PC-9 (cell line): ENCODE measurements around the gene ZNRF1. TPM values are rescaled to one million over a fixed set of nuclear protein-coding genes. Genes with fewer than 3 reads are reported as not detected.

Experiments used
- BruUV-seq: library from RNA; stranded (reverse); fragments of 400-500 nt; replicated peaks from 2 replicates; lab custom pipeline; 2021; lab: Mats Ljungman, UMichigan
- CTCF ChIA-PET: fragments of 300-600 bp; sonication (Branson Sonifier 250); formaldehyde crosslinking; loops from one replicate; lab custom pipeline; 2022; ENCODE audit warnings: antibody characterized with exemption; lab: Charles Lee
- POLR2A ChIA-PET: fragments of 300-600 bp; sonication (Branson Sonifier 250); formaldehyde crosslinking; loops from one replicate; lab custom pipeline; 2022; ENCODE audit warnings: antibody characterized with exemption; ENCODE audit not compliant: unreplicated experiment; lab: Charles Lee
- DNase-seq, 2 experiments: peaks; one replicate each; pipeline versions ENCODE4 v3.0.0 to v3.0.0-alpha.2; 2015 to 2022; ENCODE audit warnings: mixed read lengths in 1 of 2
- H2AFZ ChIP-seq: fragments of 200-600 bp; sonication (generic); 2 replicates; pipeline ENCODE4 v1.8.1; 2017; ENCODE audit warnings: antibody characterized with exemption
- H3F3A ChIP-seq: fragments of 200-600 bp; sonication (generic); 2 replicates; pipeline ENCODE4 v1.8.1; 2017; ENCODE audit warnings: antibody characterized with exemption, mild to moderate bottlenecking, low read depth; ENCODE audit not compliant: insufficient read depth
- H3K27ac ChIP-seq: fragments of 200-600 bp; sonication (generic); 2 replicates; pipeline ENCODE4 v1.6.1; 2016; ENCODE audit warnings: mixed run types
- H3K27me3 ChIP-seq: fragments of 200-600 bp; sonication (generic); 2 replicates; pipeline ENCODE4 v1.6.1; 2016; ENCODE audit warnings: low read depth, mixed run types; ENCODE audit not compliant: insufficient read depth
- H3K36me3 ChIP-seq: fragments of 200-600 bp; sonication (generic); 2 replicates; pipeline ENCODE4 v1.6.1; 2016; ENCODE audit warnings: low read depth, mixed run types
- H3K4me1 ChIP-seq: fragments of 200-600 bp; sonication (generic); replicated peaks from 2 replicates; pipeline ENCODE4 v1.6.1; 2016; ENCODE audit warnings: mixed run types; ENCODE audit not compliant: insufficient read depth
- H3K4me2 ChIP-seq: fragments of 200-600 bp; sonication (generic); 2 replicates; pipeline ENCODE4 v1.6.1; 2017; ENCODE audit warnings: mixed run types
- H3K4me3 ChIP-seq: fragments of 200-600 bp; sonication (generic); 2 replicates; pipeline ENCODE4 v1.6.1; 2016; ENCODE audit warnings: mixed run types
- H3K79me2 ChIP-seq: fragments of 200-600 bp; sonication (generic); 2 replicates; pipeline ENCODE4 v1.6.1; 2017; ENCODE audit warnings: low read depth, mixed run types
- H3K9me2 ChIP-seq: fragments of 200-600 bp; sonication (generic); 2 replicates; pipeline ENCODE4 v1.8.1; 2017; ENCODE audit warnings: mild to moderate bottlenecking; ENCODE audit not compliant: insufficient read depth
- H3K9me3 ChIP-seq: fragments of 200-600 bp; sonication (generic); 2 replicates; pipeline ENCODE4 v1.8.1; 2016; ENCODE audit warnings: low read depth; ENCODE audit not compliant: insufficient read depth
- H4K20me1 ChIP-seq: fragments of 200-600 bp; sonication (generic); 2 replicates; pipeline ENCODE4 v1.8.1; 2017; ENCODE audit not compliant: insufficient read depth
- EZH2 ChIP-seq: fragments of 200-600 bp; sonication (generic); IDR thresholded peaks from 2 replicates; pipeline ENCODE4 v1.8.0; 2017; ENCODE audit warnings: antibody characterized with exemption, low read depth
- intact Hi-C: fragments of 100-400 bp; cut with micrococcal nuclease; formaldehyde crosslinking; loops from one replicate; pipeline ENCODE4 v1.10.0; 2022; ENCODE audit not compliant: unreplicated experiment
- total RNA-seq: library from RNA; stranded (reverse); gene quantifications from 2 replicates; pipeline ENCODE4 v1.2.3, GENCODE V29; 2021
- TF ChIP-seq, protein P1 (sequence below): fragments of 200-600 bp; sonication (generic); conservative IDR thresholded peaks from 2 replicates; pipeline ENCODE4 v1.6.1; 2017; ENCODE audit warnings: mixed run types, antibody characterized with exemption, mild to moderate bottlenecking, moderate library complexity

Gene ZNRF1
- total RNA-seq, 1 experiment from 2014 or later = 64.4 TPM

DNA sequence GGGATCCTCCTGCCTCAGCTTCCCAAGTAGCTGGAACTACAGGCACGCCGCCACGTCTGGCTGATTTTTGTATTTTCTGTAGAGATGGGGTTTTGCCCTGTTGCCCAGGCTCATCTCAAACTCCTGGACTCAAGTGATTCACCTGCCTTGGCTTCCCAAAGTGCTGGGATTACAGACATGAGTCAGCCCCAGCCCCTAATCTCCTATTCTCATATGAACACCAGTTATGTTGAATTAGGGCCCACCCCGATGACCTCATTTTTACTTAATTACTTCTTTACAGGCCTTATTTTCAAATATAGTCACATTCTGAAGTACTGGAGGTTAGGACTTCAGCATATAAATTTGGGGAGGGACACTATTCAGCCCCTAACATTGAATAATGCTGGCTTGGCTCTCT lies 49.2 kb downstream of the ZNRF1 start:
- no TSS peak for BruUV-seq

DNA sequence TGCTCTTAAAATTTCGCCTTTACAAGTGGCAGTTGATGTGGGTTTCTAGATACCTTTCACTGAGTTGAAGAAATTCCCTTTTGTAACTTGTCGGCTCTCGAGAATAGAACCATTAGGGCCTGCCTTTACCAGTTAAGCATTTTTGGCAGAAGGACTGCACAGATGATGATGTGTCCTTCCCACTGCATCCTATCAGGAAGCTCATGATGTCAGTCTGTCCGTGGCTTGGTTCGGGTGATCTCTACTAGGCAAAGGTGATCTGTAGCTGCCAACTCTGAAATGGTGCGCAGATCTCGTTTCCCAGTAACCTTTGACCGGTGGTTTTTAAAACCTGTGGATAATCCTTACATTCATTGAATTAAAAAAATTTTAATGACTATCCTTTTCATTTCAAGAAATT lies 49.7 kb downstream of the ZNRF1 start:
- peaks cover 99% of the 10 kb centered on the region for H3K79me2 ChIP-seq
- POLR2A ChIA-PET = no interaction called here
- no peak for DNase-seq

More for the DNA sequence above, 49.2 kb downstream of the ZNRF1 start:
- Histone ChIP-seq H2AFZ (no peak overlapping the region), H3K79me2 (peaks cover 99% of the 10 kb centered on the region), H3K4me1 (peaks cover 66% of the 10 kb centered on the region), H3K27me3 (no peaks in the 10 kb centered on the region), H3K9me3 (no peaks in the 10 kb centered on the region; the same call in 1 of the 2 replicates), H3K36me3 (no peaks in the 10 kb centered on the region), H3F3A (peaks cover 33% of the 10 kb centered on the region), H4K20me1 (no peaks in the 10 kb centered on the region), H3K9me2 (no peaks in the 10 kb centered on the region), H3K4me2 (peak overlapping the region; percentile 17; the same call in 1 of the 2 replicates), H3K27ac (peak overlapping the region; percentile 45; the same call in 1 of the 2 replicates), H3K4me3 (no peak overlapping the region)
- TF ChIP-seq EZH2 = no peak
- TF ChIP-seq, protein P1, sequence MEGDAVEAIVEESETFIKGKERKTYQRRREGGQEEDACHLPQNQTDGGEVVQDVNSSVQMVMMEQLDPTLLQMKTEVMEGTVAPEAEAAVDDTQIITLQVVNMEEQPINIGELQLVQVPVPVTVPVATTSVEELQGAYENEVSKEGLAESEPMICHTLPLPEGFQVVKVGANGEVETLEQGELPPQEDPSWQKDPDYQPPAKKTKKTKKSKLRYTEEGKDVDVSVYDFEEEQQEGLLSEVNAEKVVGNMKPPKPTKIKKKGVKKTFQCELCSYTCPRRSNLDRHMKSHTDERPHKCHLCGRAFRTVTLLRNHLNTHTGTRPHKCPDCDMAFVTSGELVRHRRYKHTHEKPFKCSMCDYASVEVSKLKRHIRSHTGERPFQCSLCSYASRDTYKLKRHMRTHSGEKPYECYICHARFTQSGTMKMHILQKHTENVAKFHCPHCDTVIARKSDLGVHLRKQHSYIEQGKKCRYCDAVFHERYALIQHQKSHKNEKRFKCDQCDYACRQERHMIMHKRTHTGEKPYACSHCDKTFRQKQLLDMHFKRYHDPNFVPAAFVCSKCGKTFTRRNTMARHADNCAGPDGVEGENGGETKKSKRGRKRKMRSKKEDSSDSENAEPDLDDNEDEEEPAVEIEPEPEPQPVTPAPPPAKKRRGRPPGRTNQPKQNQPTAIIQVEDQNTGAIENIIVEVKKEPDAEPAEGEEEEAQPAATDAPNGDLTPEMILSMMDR = no peak
- POLR2A ChIA-PET = no interaction called here
- no peak for DNase-seq
- CTCF ChIA-PET = no interaction called here
- intact Hi-C loops = loop anchor here (5.0 kb wide), 1 partner anchor 51 kb away; the partner anchor contains the start of gene ZNRF1

DNA sequence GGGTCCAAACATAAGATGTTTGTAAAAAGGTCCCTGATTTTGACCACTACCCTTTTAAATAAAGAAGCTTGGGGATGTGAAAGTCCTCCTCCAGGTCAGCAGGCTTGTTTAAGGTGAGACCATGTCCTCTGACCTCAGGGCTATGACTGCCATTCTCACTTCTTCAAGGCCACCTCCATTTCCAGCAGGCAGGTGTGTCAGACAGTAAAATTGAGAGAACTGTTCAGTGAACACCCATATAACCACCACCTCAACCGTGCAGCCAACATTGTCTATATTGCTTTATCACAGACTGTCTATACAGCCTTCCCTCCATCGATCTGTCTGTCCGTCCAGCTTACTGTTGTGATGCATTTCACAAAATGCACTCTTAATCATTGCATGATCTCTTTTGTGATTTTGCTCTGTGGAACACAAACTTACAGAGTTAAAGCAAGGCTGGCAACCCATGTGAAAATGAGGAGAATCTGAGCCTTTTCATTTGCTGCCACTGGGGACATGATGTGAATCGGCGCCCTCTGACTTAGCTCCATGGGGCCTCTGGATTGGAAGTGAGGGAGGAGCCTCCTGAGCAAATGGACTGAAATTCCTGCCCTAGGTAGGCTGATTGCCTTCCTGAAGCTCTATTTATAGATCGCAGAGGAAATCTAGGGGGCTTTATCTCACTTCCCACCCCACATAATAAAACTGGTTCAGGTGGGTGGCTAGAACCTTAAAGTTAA lies 53.8 kb downstream of the ZNRF1 start:
- Histone ChIP-seq H3K79me2 (peaks cover 100% of the 10 kb centered on the region), H3K27ac (no peak overlapping the region), H3K4me2 (no peak overlapping the region), H3K4me3 (no peak overlapping the region), H3K4me1 (peaks cover 54% of the 10 kb centered on the region), H2AFZ (no peak overlapping the region), H3K27me3 (no peaks in the 10 kb centered on the region), H3K9me2 (no peaks in the 10 kb centered on the region), H3F3A (peaks cover 24% of the 10 kb centered on the region; the same call in 1 of the 2 replicates), H3K36me3 (peaks cover 9% of the 10 kb centered on the region; the same call in 1 of the 2 replicates), H4K20me1 (peaks cover 3% of the 10 kb centered on the region; the same call in 1 of the 2 replicates), H3K9me3 (no peaks in the 10 kb centered on the region; the same call in 1 of the 2 replicates)
- BruUV-seq = no TSS peak
- TF ChIP-seq, protein P1 = no peak
- TF ChIP-seq EZH2 = no peak
- intact Hi-C loops = no loop called here
- CTCF ChIA-PET = no interaction called here
- POLR2A ChIA-PET = no interaction called here
- no peak for DNase-seq

More for the DNA sequence above, 49.7 kb downstream of the ZNRF1 start:
- CTCF ChIA-PET = no interaction called here
- Histone ChIP-seq H2AFZ (no peak overlapping the region), H3K4me2 (no peak overlapping the region), H3K9me3 (no peaks in the 10 kb centered on the region; the same call in 1 of the 2 replicates), H3F3A (peaks cover 36% of the 10 kb centered on the region), H4K20me1 (no peaks in the 10 kb centered on the region), H3K27ac (peak overlapping the region; percentile 45; the same call in 1 of the 2 replicates), H3K4me3 (no peak overlapping the region), H3K27me3 (no peaks in the 10 kb centered on the region), H3K4me1 (peaks cover 66% of the 10 kb centered on the region), H3K36me3 (no peaks in the 10 kb centered on the region), H3K9me2 (no peaks in the 10 kb centered on the region)
- TF ChIP-seq, protein P1 = no peak
- TF ChIP-seq EZH2 = no peak
- no TSS peak for BruUV-seq
- intact Hi-C loops = loop anchor here (5.0 kb wide), 1 partner anchor 51 kb away; the partner anchor contains the start of gene ZNRF1
